B cell (primary cell): Measurements from ENCODE around the gene NEGR1.

Experiments used
- CTCF ChIP-seq: fragments of 200-600 bp; IDR thresholded peaks from one replicate; pipeline ENCODE4 v1.8.0; 2022; ENCODE audit warnings: antibody characterized with exemption, mild to moderate bottlenecking
- EZH2 ChIP-seq: IDR thresholded peaks from 2 replicates; pipeline ENCODE4 v1.6.1; 2012; ENCODE audit warnings: borderline replicate concordance, low read depth, mild to moderate bottlenecking, moderate library complexity, low read length; ENCODE audit not compliant: insufficient read depth, poor library complexity, severe bottlenecking

GRCh38 chr1:71641903-71642302 lies 640.4 kb downstream of the NEGR1 start:
- TF ChIP-seq CTCF (no peak), EZH2 (no peak)
